Gastrocnemius medialis (tissue), 4 donors: ENCODE results near the gene COL23A1.

Source experiments
- CTCF ChIP-seq, 5 experiments: fragments of 450-650 bp in 3 of 5; fragments of 200-600 bp in 2 of 5; sonication (generic) in 2 of 5; IDR thresholded peaks in 4 of 5; conservative IDR thresholded peaks in 1 of 5; 1 replicate in 4 of 5; 2 replicates in 1 of 5; pipeline ENCODE4 v1.5.1; 2016 to 2019; ENCODE audit warnings: antibody characterized with exemption in 5 of 5, mild to moderate bottlenecking in 3 of 5, moderate library complexity in 3 of 5
- POLR2A ChIP-seq, 2 donors: fragments of 450-650 bp; IDR thresholded peaks; one replicate each; pipeline ENCODE4 v1.6.1; 2017; ENCODE audit warnings: antibody characterized with exemption in 2 of 2, mild to moderate bottlenecking in 2 of 2, moderate library complexity in 2 of 2

GRCh38 chr5:178467568-178468195 is 122.5 kb downstream of the COL23A1 start:
- TF ChIP-seq POLR2A (IDR thresholded peaks at IDR 0.05) (no peak), CTCF (IDR thresholded peaks at IDR 0.05 in 4 of 5, conservative IDR thresholded peaks at IDR 0.05 in 1 of 5) (no peak)
